ENCODE measurements around the gene PCDHB6.

- peak; percentile 97 for TF ChIP-seq CTCF (conservative IDR thresholded peaks at IDR 0.05; ENCODE audit: low read length)
- TF ChIP-seq EZH2phosphoT487 (IDR thresholded peaks at IDR 0.05; ENCODE audit: borderline replicate concordance, low read depth, low read length): no peak
Observed at GRCh38 chr5:141186897-141187512, 37.1 kb downstream of the PCDHB6 start, which contains the start of gene PCDHB9.

Measured in OCI-LY7 (cell line).